SK-N-SH (cell line): ENCODE data around the gene PSD. TPM values are rescaled to one million over a fixed set of nuclear protein-coding genes. Genes with fewer than 3 reads are reported as not detected.

ENCODE experiments used
- CTCF ChIA-PET: fragments of 300-600, 350-600 bp; formaldehyde crosslinking; extraction: SDS; loops from one replicate; lab custom pipeline; 2021; lab: Yijun Ruan, JAX
- POLR2A ChIA-PET: fragments of 350-600 bp; sonication (Branson Sonifier 250); formaldehyde crosslinking; extraction: SDS; loops from one replicate; lab custom pipeline; 2020; ENCODE audit warnings: antibody characterized with exemption, inconsistent platforms; lab: Yijun Ruan, JAX
- DNase-seq: peaks from one replicate; pipeline ENCODE4 v3.0.0; 2012
- H2AFZ ChIP-seq: fragments of 200-600 bp; sonication (generic); 2 replicates; pipeline ENCODE4 v1.8.1; 2016; ENCODE audit warnings: antibody characterized with exemption, mild to moderate bottlenecking, low read depth
- H3F3A ChIP-seq: fragments of 200-600 bp; sonication (generic); replicated peaks from 2 replicates; pipeline ENCODE3; 2016; ENCODE audit warnings: antibody characterized with exemption, mild to moderate bottlenecking; ENCODE audit not compliant: insufficient read depth
- H3K27ac ChIP-seq, 2 experiments: fragments of 200-500 bp in 1 of 2; fragments of 200-600 bp in 1 of 2; sonication (Bioruptor generic) in 1 of 2; sonication (generic), shearing (Covaris generic) in 1 of 2; 2 replicates each; pipeline versions ENCODE4 v1.5.1 to v1.6.1; 2014 to 2016; ENCODE audit warnings: low read depth in 2 of 2, inconsistent platforms in 1 of 2, low read length in 1 of 2, mild to moderate bottlenecking in 1 of 2, mixed read lengths in 1 of 2
- H3K27me3 ChIP-seq: fragments of 200-600 bp; sonication (generic), shearing (Covaris generic); 2 replicates; pipeline ENCODE4 v1.6.1; 2016; ENCODE audit warnings: mixed run types; ENCODE audit not compliant: insufficient read depth
- H3K36me3 ChIP-seq, 2 experiments: fragments of 200-500 bp in 1 of 2; fragments of 200-600 bp in 1 of 2; sonication (Bioruptor generic) in 1 of 2; sonication (generic) in 1 of 2; replicated peaks in 1 of 2; 2 replicates each; pipeline versions ENCODE3 to v1.5.1; 2014 to 2016; ENCODE audit warnings: low read length in 1 of 2, mild to moderate bottlenecking in 1 of 2; ENCODE audit not compliant: insufficient read depth in 2 of 2, control insufficient read depth in 1 of 2
- H3K4me1 ChIP-seq, 2 experiments: fragments of 200-500 bp in 1 of 2; fragments of 200-600 bp in 1 of 2; sonication (Bioruptor generic) in 1 of 2; sonication (generic), shearing (Covaris generic) in 1 of 2; 2 replicates each; pipeline versions ENCODE4 v1.5.1 to v1.6.1; 2014 to 2016; ENCODE audit warnings: low read depth in 1 of 2, low read length in 1 of 2, mixed run types in 1 of 2; ENCODE audit not compliant: insufficient read depth in 2 of 2, control insufficient read depth in 1 of 2
- H3K4me2 ChIP-seq: fragments of 200-600 bp; sonication (generic), shearing (Covaris generic); 2 replicates; pipeline ENCODE4 v1.6.1; 2017; ENCODE audit warnings: mixed run types
- H3K4me3 ChIP-seq, 2 experiments: fragments of 200-500 bp in 1 of 2; fragments of 200-600 bp in 1 of 2; sonication (Bioruptor generic) in 1 of 2; sonication (generic), shearing (Covaris generic) in 1 of 2; 2 replicates each; pipeline versions ENCODE4 v1.5.1 to v1.8.1; 2014 to 2016; ENCODE audit warnings: low read depth in 2 of 2, inconsistent platforms in 1 of 2, low read length in 1 of 2, mild to moderate bottlenecking in 1 of 2, mixed read lengths in 1 of 2, moderate library complexity in 1 of 2
- H3K79me2 ChIP-seq: fragments of 200-600 bp; sonication (generic); 2 replicates; pipeline ENCODE4 v1.8.1; 2017; ENCODE audit warnings: mild to moderate bottlenecking; ENCODE audit not compliant: insufficient read depth
- H3K9ac ChIP-seq: fragments of 200-600 bp; sonication (generic); 2 replicates; pipeline ENCODE4 v1.6.1; 2017; ENCODE audit warnings: mixed run types
- H3K9me2 ChIP-seq: fragments of 200-600 bp; sonication (generic); 2 replicates; pipeline ENCODE4 v1.6.1; 2017; ENCODE audit warnings: mixed run types
- H3K9me3 ChIP-seq: fragments of 200-600 bp; sonication (generic); 2 replicates; pipeline ENCODE4 v1.6.1; 2017; ENCODE audit warnings: mixed run types, mild to moderate bottlenecking, moderate library complexity
- H4K20me1 ChIP-seq: fragments of 200-600 bp; sonication (generic); 2 replicates; pipeline ENCODE4 v1.6.1; 2017; ENCODE audit warnings: mild to moderate bottlenecking, mixed run types; ENCODE audit not compliant: insufficient read depth
- CHD2 ChIP-seq: fragments of 150-350 bp; IDR thresholded peaks from 2 replicates; pipeline ENCODE4 v1.6.1; 2018; ENCODE audit warnings: low read length; ENCODE audit not compliant: partially characterized antibody
- CTCF ChIP-seq: fragments of 200-600 bp; sonication (generic); IDR thresholded peaks from 2 replicates; pipeline ENCODE4 v1.6.1; 2017; ENCODE audit warnings: antibody characterized with exemption, mild to moderate bottlenecking, moderate library complexity
- EZH2phosphoT487 ChIP-seq: fragments of 200-600 bp; sonication (generic); IDR thresholded peaks from 2 replicates; pipeline ENCODE4 v1.6.1; 2017; ENCODE audit warnings: low read depth, mixed run types, mild to moderate bottlenecking, antibody characterized with exemption, moderate library complexity, borderline replicate concordance
- FOXJ3 ChIP-seq: sonication (generic); formaldehyde crosslinking; IDR thresholded peaks from 2 replicates; pipeline ENCODE4 v1.5.1; 2020; ENCODE audit warnings: mild to moderate bottlenecking, missing genetic modification reagents
- FOXM1 ChIP-seq: IDR thresholded peaks from 2 replicates; pipeline ENCODE4 v1.4.0; 2012; ENCODE audit warnings: low read depth, mild to moderate bottlenecking
- NRF1 ChIP-seq: IDR thresholded peaks from 2 replicates; pipeline ENCODE4 v1.6.1; 2012; ENCODE audit warnings: low read depth, mild to moderate bottlenecking, low read length
- REST ChIP-seq: IDR thresholded peaks from 2 replicates; pipeline ENCODE4 v1.6.1; 2012; ENCODE audit warnings: mild to moderate bottlenecking, low read depth, low read length, moderate library complexity
- USF1 ChIP-seq: IDR thresholded peaks from 2 replicates; pipeline ENCODE4 v1.4.0; 2012; ENCODE audit warnings: low read depth, borderline replicate concordance
- YY1 ChIP-seq: IDR thresholded peaks from 2 replicates; pipeline ENCODE4 v1.4.0; 2012; ENCODE audit warnings: low read depth, mild to moderate bottlenecking
- ZBTB33 ChIP-seq: IDR thresholded peaks from 2 replicates; pipeline ENCODE4 v1.4.0; 2012; ENCODE audit warnings: low read depth, borderline replicate concordance
- WGBS: methylation state at CpG from one replicate; pipeline ENCODE4 v1.1.6; 2017; ENCODE audit warnings: low lambda C conversion rate; 5-methylcytosine and 5-hydroxymethylcytosine counted together
- polyA plus RNA-seq, 3 experiments: library from polyadenylated mRNA; depleted of rRNA; stranded (reverse); fragments of >200 nt; gene quantifications; 2 replicates each; pipeline ENCODE4 v1.2.3, GENCODE V29; 2012

The PSD gene
- polyA plus RNA-seq, 1 of the 3 experiments (the other 2 are of a cell fraction): 0.97 TPM

GRCh38 chr10:102412293-102412692 lies 6.3 kb downstream of the PSD start:
- POLR2A ChIA-PET: interaction anchor here (0.6 kb wide), 1 partner anchor 290 kb away, joined by 3 read pairs; no protein-coding TSS in a partner anchor
- 68% methylated on average over 10 of the region's 10 CpGs for WGBS
- no peaks in the 10 kb centered on the region for H3K9me2 ChIP-seq
- no peak overlapping the region for H3K4me3 ChIP-seq
- TF ChIP-seq ZBTB33 (no peak), EZH2phosphoT487 (no peak), NRF1 (no peak), FOXM1 (no peak), FOXJ3 (CRISPR knock-in tag) (no peak), CHD2 (no peak), YY1 (no peak), USF1 (no peak), REST (no peak), CTCF (no peak)
- H3K27ac ChIP-seq: no peak overlapping the region
- DNase-seq: no peak
- H4K20me1 ChIP-seq: no peaks in the 10 kb centered on the region
- H3F3A ChIP-seq: no peaks in the 10 kb centered on the region
- H3K4me2 ChIP-seq: no peak overlapping the region
- peaks cover 0 to 31% of the 10 kb centered on the region in 2 experiments; a peak in 2 of 4 replicates for H3K4me1 ChIP-seq
- H3K27me3 ChIP-seq: no peaks in the 10 kb centered on the region
- no peak overlapping the region for H2AFZ ChIP-seq
- H3K79me2 ChIP-seq: no peaks in the 10 kb centered on the region
- H3K9me3 ChIP-seq: no peaks in the 10 kb centered on the region
- CTCF ChIA-PET: interaction anchor here (2.1 to 18.3 kb wide), 3 partner anchors 10 to 182 kb away, joined by 7 to 359 read pairs (median 42); partner anchors contain the start of genes FBXL15 and NFKB2
- H3K9ac ChIP-seq: no peak overlapping the region
- no peaks in the 10 kb centered on the region for H3K36me3 ChIP-seq
